ENCODE measurements around the gene GALNT11. TPM values are rescaled to one million over a fixed set of nuclear protein-coding genes. Genes with fewer than 3 reads are reported as not detected.

The GALNT11 gene
- total RNA-seq, 2 experiments from 2014 or later = 17.6 to 17.8 TPM

DNA sequence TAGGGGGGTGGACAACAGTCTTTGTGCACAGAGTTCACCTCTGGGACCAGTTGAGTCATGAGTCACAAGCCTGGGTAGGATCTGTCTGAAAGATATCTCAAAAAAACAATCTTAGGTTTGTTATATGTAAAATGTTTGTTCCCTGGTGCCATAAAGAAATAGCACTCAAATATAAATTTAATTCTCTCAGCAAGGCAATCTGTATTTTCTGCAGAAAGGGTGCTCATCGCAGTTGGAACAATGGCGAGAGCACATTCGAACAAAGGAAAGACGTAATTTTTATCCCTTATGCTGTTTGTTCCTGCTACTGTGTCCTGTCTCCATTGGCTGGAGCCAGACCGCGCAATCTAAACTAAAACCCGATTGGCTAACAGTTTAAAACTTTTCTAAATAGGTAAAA is 63.7 kb downstream of the GALNT11 start:
- H3K4me1 Mint-ChIP-seq = no peaks in the 10 kb centered on the region
- CTCF ChIA-PET = no interaction called here
- H3K36me3 Mint-ChIP-seq (ENCODE audit: low read depth) = peaks cover 17% of the 10 kb centered on the region
- H3K27ac Mint-ChIP-seq = no peak overlapping the region
- DNase-seq = no peak
- peaks cover 25% of the 10 kb centered on the region for H3K9me3 Mint-ChIP-seq
- H3K27me3 Mint-ChIP-seq = no peaks in the 10 kb centered on the region
- no peak overlapping the region for H3K4me3 Mint-ChIP-seq
- POLR2A ChIA-PET = no interaction called here

DNA sequence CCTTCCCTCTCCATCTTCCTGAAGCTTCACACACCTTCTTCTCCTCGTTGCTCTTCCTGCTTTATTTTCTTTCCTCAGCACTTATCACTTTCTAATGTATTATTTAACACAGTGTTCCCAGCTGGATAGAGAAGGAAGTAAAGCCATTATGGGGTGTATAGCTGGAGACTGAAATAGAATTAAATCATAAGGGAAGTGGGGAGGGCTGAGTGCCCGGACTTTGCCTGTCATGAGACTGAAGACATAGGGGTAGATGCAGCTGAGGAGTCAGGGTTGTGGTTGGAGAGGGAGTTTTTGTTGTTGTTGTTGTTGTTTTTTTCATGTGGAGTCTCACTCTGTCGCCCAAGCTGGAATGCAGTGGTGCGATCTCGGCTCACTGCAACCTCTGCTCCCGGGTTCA is 65.3 kb downstream of the GALNT11 start:
- POLR2A ChIA-PET = interaction anchor here (1.0 kb wide), 1 partner anchor 12 kb away, joined by 3 read pairs; no protein-coding TSS in a partner anchor
- Mint-ChIP-seq H3K4me1 (no peaks in the 10 kb centered on the region), H3K9me3 (peaks cover 25% of the 10 kb centered on the region), H3K27me3 (no peaks in the 10 kb centered on the region), H3K27ac (no peak overlapping the region), H3K4me3 (no peak overlapping the region), H3K36me3 (ENCODE audit: low read depth) (peaks cover 12% of the 10 kb centered on the region)
- DNase-seq = no peak
- CTCF ChIA-PET = no interaction called here

DNA sequence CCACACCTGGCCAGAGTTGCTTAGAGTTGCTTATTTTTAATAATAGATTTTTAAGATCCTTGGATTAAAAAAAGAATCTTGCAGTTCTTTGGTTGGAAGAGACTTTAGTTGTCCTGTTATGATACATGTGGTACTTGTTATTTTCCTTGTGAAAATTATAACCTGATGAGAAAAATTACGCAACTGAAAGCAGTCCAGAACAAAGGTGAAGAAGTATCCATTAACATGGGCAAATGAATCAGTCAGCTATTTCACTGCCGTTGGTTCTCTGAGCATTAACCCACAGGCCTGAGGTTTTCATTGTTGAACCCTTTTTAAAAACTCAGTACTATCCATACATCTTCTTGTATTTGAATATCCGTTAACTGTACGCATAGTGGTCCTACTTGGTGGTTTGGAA is 68.2 kb downstream of the GALNT11 start:
- no peaks in the 10 kb centered on the region for H3K27me3 Mint-ChIP-seq
- DNase-seq = no peak
- CTCF ChIA-PET = no interaction called here
- H3K4me1 Mint-ChIP-seq = no peaks in the 10 kb centered on the region
- H3K27ac Mint-ChIP-seq = no peak overlapping the region
- H3K4me3 Mint-ChIP-seq = no peak overlapping the region
- H3K36me3 Mint-ChIP-seq (ENCODE audit: low read depth) = peaks cover 9% of the 10 kb centered on the region
- peaks cover 11% of the 10 kb centered on the region for H3K9me3 Mint-ChIP-seq
- POLR2A ChIA-PET = no interaction called here

DNA sequence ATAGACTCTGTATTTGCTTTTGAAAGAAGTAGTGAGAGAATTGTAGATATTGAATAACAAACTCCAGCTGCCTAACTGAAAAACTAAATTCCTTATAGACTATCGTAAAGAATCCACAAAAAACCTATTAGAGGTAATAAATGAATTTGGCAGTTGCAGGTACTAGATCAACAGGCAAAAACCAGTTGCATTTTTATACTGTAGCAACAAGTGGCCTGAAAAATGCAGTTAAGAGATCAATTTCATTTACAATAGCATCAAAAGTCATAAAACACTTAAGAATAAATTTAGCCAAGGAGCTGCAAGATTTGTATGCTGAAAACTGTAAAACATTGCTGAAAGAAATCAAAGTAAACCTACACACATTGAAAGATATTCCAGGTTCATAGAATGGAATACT is 70.3 kb downstream of the GALNT11 start:
- no peaks in the 10 kb centered on the region for H3K9me3 Mint-ChIP-seq
- no peaks in the 10 kb centered on the region for H3K4me1 Mint-ChIP-seq
- no peaks in the 10 kb centered on the region for H3K27me3 Mint-ChIP-seq
- peaks cover 4% of the 10 kb centered on the region for H3K36me3 Mint-ChIP-seq (ENCODE audit: low read depth)
- no peak for DNase-seq
- H3K27ac Mint-ChIP-seq = no peak overlapping the region
- H3K4me3 Mint-ChIP-seq = no peak overlapping the region
- POLR2A ChIA-PET = no interaction called here
- CTCF ChIA-PET = no interaction called here

DNA sequence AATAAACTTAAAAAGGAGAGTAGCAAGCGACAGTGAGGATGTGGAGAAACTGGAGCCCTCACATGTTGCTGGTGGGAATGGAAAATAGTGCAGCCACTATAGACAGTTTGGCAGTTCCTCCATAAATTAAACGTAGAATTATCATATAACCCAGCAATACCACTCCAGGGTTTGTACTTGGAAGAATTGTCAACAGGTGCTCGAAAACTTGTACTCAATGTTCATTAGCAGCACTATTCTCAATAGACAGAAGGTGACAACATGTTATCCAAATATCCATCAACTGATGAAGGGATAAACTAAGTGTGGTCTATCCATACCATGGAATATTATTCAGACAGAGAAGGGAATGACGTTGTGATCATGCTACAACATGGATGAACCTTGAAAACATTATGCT is 71.9 kb downstream of the GALNT11 start:
- ChIA-PET POLR2A (no interaction called here), CTCF (no interaction called here)
- Mint-ChIP-seq H3K4me3 (no peak overlapping the region), H3K27me3 (no peaks in the 10 kb centered on the region), H3K27ac (no peak overlapping the region), H3K9me3 (no peaks in the 10 kb centered on the region), H3K36me3 (ENCODE audit: low read depth) (peaks cover 10% of the 10 kb centered on the region), H3K4me1 (no peaks in the 10 kb centered on the region)
- no peak for DNase-seq

DNA sequence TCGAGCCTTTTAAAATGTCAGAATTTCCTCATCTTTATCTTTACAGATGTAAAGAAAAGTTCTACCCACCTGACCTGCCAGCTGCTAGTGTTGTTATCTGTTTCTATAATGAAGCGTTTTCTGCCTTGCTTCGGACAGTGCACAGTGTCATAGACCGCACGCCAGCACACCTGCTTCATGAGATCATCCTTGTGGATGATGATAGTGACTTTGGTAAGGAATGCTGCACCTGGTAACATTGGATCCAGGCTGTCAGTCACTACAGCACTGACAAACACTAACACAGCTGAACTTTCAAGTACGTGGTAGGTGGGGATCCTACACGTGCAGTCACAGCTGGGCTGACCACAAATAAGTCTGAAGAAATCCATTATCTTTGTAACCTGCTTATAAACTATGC is 77.6 kb downstream of the GALNT11 start:
- no peaks in the 10 kb centered on the region for H3K9me3 Mint-ChIP-seq
- ChIA-PET CTCF (no interaction called here), POLR2A (no interaction called here)
- no peak overlapping the region for H3K4me3 Mint-ChIP-seq
- no peaks in the 10 kb centered on the region for H3K4me1 Mint-ChIP-seq
- H3K36me3 Mint-ChIP-seq (ENCODE audit: low read depth) = peaks cover 13% of the 10 kb centered on the region
- no peaks in the 10 kb centered on the region for H3K27me3 Mint-ChIP-seq
- DNase-seq = no peak
- H3K27ac Mint-ChIP-seq = no peak overlapping the region

DNA sequence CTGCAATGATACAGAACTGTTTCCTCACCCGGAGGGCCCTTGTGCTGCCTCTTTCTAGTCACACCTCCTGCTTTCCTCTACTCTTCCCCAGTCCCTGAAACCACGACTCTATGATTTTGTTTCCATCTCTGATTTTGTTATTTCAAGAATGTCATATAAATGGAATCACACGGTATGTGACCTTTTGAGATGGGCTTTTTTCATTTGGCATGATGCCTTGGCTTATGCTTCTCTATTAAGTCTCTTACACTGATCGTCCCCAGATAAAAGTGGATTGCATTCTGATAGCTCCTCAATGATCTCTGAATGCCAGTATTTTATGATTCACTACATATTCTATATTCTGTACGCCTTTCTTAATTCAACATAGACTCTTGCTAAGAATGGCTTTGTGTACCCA is 78.2 kb downstream of the GALNT11 start:
- no peaks in the 10 kb centered on the region for H3K9me3 Mint-ChIP-seq
- H3K27ac Mint-ChIP-seq = no peak overlapping the region
- POLR2A ChIA-PET = no interaction called here
- H3K36me3 Mint-ChIP-seq (ENCODE audit: low read depth) = peaks cover 13% of the 10 kb centered on the region
- H3K4me1 Mint-ChIP-seq = no peaks in the 10 kb centered on the region
- no peaks in the 10 kb centered on the region for H3K27me3 Mint-ChIP-seq
- H3K4me3 Mint-ChIP-seq = no peak overlapping the region
- DNase-seq = no peak
- CTCF ChIA-PET = no interaction called here

DNA sequence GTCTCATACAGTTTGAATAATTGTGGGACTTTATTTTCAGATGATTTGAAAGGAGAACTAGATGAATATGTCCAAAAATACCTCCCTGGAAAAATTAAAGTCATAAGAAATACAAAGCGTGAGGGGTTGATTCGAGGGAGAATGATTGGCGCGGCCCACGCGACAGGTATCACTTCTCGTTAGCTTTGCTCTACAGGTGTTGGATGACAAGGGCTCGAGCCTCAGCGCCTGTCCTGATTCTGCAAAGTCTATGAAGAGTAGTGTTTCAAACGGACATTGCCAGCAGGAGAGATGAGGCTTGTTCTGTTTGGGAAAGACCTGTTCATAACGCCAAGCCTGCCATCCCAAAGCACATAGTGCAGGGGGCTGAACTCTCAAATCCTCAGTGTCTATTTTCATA is 79.7 kb downstream of the GALNT11 start:
- H3K36me3 Mint-ChIP-seq (ENCODE audit: low read depth) = peaks cover 13% of the 10 kb centered on the region
- DNase-seq = no peak
- no peaks in the 10 kb centered on the region for H3K4me1 Mint-ChIP-seq
- ChIA-PET CTCF (no interaction called here), POLR2A (no interaction called here)
- H3K4me3 Mint-ChIP-seq = no peak overlapping the region
- no peaks in the 10 kb centered on the region for H3K27me3 Mint-ChIP-seq
- no peak overlapping the region for H3K27ac Mint-ChIP-seq
- no peaks in the 10 kb centered on the region for H3K9me3 Mint-ChIP-seq

DNA sequence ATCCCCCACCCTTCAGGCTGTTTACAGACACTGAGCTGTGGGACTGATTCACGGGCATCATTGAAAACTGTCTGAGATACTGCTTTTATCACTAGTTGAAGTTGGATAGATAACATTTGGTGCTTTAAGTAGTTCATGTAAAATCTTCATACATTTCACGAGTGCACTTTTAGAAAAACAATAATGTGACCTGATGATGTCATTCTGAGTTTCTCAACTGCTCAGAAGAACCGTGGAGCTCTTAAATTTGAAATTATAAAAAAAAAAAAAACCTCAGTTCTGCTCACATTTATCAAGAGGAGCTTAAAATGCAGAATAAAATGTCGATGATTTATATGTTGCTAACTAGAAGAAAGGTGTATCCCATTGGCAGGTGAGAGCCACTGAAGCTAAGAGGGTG is 81.5 kb downstream of the GALNT11 start:
- ChIA-PET POLR2A (interaction anchor here (1.2 kb wide), 1 partner anchor 20 kb away, joined by 3 read pairs; no protein-coding TSS in a partner anchor), CTCF (interaction anchor here (1.3 to 1.4 kb wide), 2 partner anchors 31 to 324 kb away, joined by 3 to 8 read pairs; no protein-coding TSS in a partner anchor)
- Mint-ChIP-seq H3K36me3 (ENCODE audit: low read depth) (peaks cover 17% of the 10 kb centered on the region), H3K4me1 (no peaks in the 10 kb centered on the region), H3K27me3 (no peaks in the 10 kb centered on the region), H3K9me3 (no peaks in the 10 kb centered on the region), H3K27ac (no peak overlapping the region), H3K4me3 (no peak overlapping the region)
- no peak for DNase-seq

DNA sequence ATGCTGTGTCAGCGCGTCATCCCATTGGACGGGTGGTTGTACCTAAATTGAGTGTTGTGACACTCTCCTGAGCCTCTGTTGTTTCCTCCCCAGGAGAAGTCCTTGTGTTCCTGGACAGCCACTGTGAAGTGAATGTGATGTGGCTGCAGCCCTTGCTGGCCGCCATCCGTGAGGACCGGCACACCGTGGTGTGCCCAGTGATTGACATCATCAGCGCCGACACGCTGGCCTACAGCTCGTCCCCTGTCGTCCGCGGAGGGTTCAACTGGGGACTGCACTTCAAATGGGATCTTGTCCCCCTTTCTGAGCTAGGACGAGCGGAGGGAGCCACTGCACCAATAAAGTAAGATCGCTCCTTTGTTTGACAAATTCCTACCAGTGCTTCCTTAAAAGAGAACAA is 82.5 kb downstream of the GALNT11 start:
- Mint-ChIP-seq H3K27me3 (no peaks in the 10 kb centered on the region), H3K4me3 (no peak overlapping the region), H3K4me1 (no peaks in the 10 kb centered on the region), H3K36me3 (ENCODE audit: low read depth) (peaks cover 17% of the 10 kb centered on the region), H3K9me3 (no peaks in the 10 kb centered on the region), H3K27ac (no peak overlapping the region)
- CTCF ChIA-PET = interaction anchor here (1.3 kb wide), 1 partner anchor 32 kb away, joined by 8 read pairs; no protein-coding TSS in a partner anchor
- POLR2A ChIA-PET = no interaction called here
- DNase-seq = no peak

DNA sequence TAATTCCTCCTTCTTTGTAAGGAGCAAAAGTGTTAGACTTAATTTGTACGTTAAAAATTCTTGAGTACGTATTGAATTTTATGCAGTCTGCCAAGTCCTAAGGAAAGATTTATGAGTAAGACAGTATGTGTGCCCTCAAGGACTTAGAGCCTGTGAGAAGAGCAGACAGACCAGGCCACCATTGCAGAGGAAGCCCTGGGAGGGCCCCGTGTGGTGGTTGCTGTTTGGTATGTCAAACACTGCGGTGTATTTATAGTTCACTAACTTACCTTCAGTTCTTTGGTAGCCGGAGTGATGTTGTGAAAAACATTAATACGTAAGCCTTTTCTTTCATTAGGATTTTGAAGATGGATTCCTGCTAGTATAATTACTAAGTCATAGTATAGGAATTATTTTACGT is 82.9 kb downstream of the GALNT11 start:
- Mint-ChIP-seq H3K27me3 (no peaks in the 10 kb centered on the region), H3K27ac (no peak overlapping the region), H3K36me3 (ENCODE audit: low read depth) (peaks cover 21% of the 10 kb centered on the region), H3K4me3 (no peak overlapping the region), H3K9me3 (no peaks in the 10 kb centered on the region), H3K4me1 (no peaks in the 10 kb centered on the region)
- CTCF ChIA-PET = no interaction called here
- no peak for DNase-seq
- POLR2A ChIA-PET = no interaction called here

DNA sequence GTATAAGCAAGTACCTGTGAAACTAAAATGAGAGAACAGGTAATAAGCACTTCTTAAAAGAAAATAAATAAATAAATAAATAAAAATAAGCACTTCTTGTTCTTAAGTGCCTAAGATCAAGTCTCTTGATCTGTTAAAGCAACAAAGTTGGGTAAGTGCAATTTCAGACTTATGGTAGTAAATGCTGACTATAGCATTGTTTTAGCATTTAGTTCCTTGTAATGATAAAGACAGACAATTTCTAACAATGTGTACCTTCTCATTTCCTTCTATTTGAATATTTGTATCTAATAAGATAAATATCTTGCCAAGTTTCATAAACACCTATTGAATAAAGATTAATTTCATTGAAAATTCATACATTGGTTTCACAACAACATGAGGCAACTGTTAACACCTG is 87.4 kb downstream of the GALNT11 start:
- CTCF ChIA-PET = no interaction called here
- DNase-seq = no peak
- Mint-ChIP-seq H3K4me1 (no peaks in the 10 kb centered on the region), H3K36me3 (ENCODE audit: low read depth) (peaks cover 34% of the 10 kb centered on the region), H3K27ac (no peak overlapping the region), H3K4me3 (no peak overlapping the region), H3K27me3 (no peaks in the 10 kb centered on the region), H3K9me3 (no peaks in the 10 kb centered on the region)
- POLR2A ChIA-PET = no interaction called here

DNA sequence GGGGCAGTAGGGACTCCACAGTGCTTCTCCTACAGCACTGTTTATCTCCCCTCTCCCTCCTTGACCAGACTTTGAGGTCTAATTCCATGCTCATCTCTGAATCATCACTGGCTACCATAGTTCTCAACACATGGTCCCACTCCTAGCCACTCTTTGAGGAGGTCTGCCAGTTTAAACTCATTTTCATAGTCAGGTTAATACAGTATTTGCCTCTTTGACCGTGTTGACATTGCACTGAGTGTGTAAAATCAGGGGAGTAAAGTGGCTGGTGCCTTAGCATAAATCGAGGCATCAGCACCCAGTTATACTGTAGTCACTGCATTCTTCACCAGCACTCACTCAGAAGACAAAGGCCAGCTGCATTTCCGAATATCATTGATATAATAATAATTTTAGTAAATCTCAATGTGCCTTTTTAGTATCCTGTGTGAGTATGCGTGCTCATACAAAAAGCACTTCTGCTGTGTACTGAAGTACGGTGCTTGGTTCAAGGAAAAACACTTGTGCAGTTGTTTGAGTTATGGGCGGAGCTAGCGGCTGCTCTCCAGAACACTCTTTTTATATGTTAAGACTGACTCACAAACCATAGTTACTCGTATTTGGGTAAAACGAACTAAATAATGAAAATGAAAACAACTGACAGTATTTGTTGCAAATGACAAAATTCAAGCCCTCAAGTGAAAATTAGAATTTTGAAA is 89.7 kb downstream of the GALNT11 start:
- POLR2A ChIA-PET = no interaction called here
- Mint-ChIP-seq H3K4me3 (no peak overlapping the region), H3K27me3 (no peaks in the 10 kb centered on the region), H3K9me3 (no peaks in the 10 kb centered on the region), H3K36me3 (ENCODE audit: low read depth) (peaks cover 52% of the 10 kb centered on the region), H3K27ac (no peak overlapping the region), H3K4me1 (no peaks in the 10 kb centered on the region)
- CTCF ChIA-PET = no interaction called here
- DNase-seq = no peak

DNA sequence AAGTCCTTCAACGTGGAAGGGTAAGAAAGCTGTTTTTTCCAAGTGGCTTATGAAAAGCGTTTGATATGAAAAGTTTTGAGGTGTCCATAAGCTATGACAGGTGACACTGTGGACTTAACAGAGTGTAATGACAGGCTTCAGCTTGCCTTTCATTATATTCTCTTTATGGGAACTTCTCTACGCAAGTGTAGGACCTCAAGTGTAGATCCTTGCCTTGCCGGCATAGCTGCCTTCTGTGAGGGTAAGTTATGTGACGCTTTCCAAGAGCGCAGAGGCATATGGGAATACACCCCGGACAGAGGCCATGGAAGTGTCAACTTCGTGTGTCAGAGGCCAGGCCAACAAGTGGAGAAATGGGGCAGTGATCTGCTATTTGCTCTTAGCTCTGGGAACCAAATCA is 91.9 kb downstream of the GALNT11 start:
- ChIA-PET CTCF (no interaction called here), POLR2A (interaction anchor here (0.7 kb wide), 1 partner anchor 26 kb away, joined by 3 read pairs; no protein-coding TSS in a partner anchor)
- H3K4me3 Mint-ChIP-seq = no peak overlapping the region
- H3K9me3 Mint-ChIP-seq = no peaks in the 10 kb centered on the region
- H3K4me1 Mint-ChIP-seq = no peaks in the 10 kb centered on the region
- no peak overlapping the region for H3K27ac Mint-ChIP-seq
- no peaks in the 10 kb centered on the region for H3K27me3 Mint-ChIP-seq
- no peak for DNase-seq
- H3K36me3 Mint-ChIP-seq (ENCODE audit: low read depth) = peaks cover 61% of the 10 kb centered on the region

All from activated CD4-positive, alpha-beta memory T cell treated with anti-CD3 and anti-CD28 coated beads, Interleukin-2, amount 10 ng/mL, durations not matched to agents 7 days and 5 days (primary cell).